SK-N-SH (cell line): ENCODE results near the gene AGO1. TPM values are rescaled to one million over a fixed set of nuclear protein-coding genes. Genes with fewer than 3 reads are reported as not detected.
A peak's percentile ranks its signal among the peaks of the same experiment; 100 is the strongest.
"Not testable (repeated sequence)": the region's sequence is repeated elsewhere in the genome, so short reads cannot be mapped to it uniquely, and the experiment has no call there.

Source experiments
- CTCF ChIA-PET: fragments of 300-600, 350-600 bp; formaldehyde crosslinking; extraction: SDS; loops from one replicate; lab custom pipeline; 2021; lab: Yijun Ruan, JAX
- POLR2A ChIA-PET: fragments of 350-600 bp; sonication (Branson Sonifier 250); formaldehyde crosslinking; extraction: SDS; loops from one replicate; lab custom pipeline; 2020; ENCODE audit warnings: antibody characterized with exemption, inconsistent platforms; lab: Yijun Ruan, JAX
- DNase-seq: peaks from one replicate; pipeline ENCODE4 v3.0.0; 2012
- H2AFZ ChIP-seq: fragments of 200-600 bp; sonication (generic); 2 replicates; pipeline ENCODE4 v1.8.1; 2016; ENCODE audit warnings: antibody characterized with exemption, mild to moderate bottlenecking, low read depth
- H3F3A ChIP-seq: fragments of 200-600 bp; sonication (generic); replicated peaks from 2 replicates; pipeline ENCODE3; 2016; ENCODE audit warnings: antibody characterized with exemption, mild to moderate bottlenecking; ENCODE audit not compliant: insufficient read depth
- H3K27ac ChIP-seq, 2 experiments: fragments of 200-500 bp in 1 of 2; fragments of 200-600 bp in 1 of 2; sonication (Bioruptor generic) in 1 of 2; sonication (generic), shearing (Covaris generic) in 1 of 2; 2 replicates each; pipeline versions ENCODE4 v1.5.1 to v1.6.1; 2014 to 2016; ENCODE audit warnings: low read depth in 2 of 2, inconsistent platforms in 1 of 2, low read length in 1 of 2, mild to moderate bottlenecking in 1 of 2, mixed read lengths in 1 of 2
- H3K27me3 ChIP-seq: fragments of 200-600 bp; sonication (generic), shearing (Covaris generic); 2 replicates; pipeline ENCODE4 v1.6.1; 2016; ENCODE audit warnings: mixed run types; ENCODE audit not compliant: insufficient read depth
- H3K36me3 ChIP-seq, 2 experiments: fragments of 200-500 bp in 1 of 2; fragments of 200-600 bp in 1 of 2; sonication (Bioruptor generic) in 1 of 2; sonication (generic) in 1 of 2; replicated peaks in 1 of 2; 2 replicates each; pipeline versions ENCODE3 to v1.5.1; 2014 to 2016; ENCODE audit warnings: low read length in 1 of 2, mild to moderate bottlenecking in 1 of 2; ENCODE audit not compliant: insufficient read depth in 2 of 2, control insufficient read depth in 1 of 2
- H3K4me1 ChIP-seq, 2 experiments: fragments of 200-500 bp in 1 of 2; fragments of 200-600 bp in 1 of 2; sonication (Bioruptor generic) in 1 of 2; sonication (generic), shearing (Covaris generic) in 1 of 2; 2 replicates each; pipeline versions ENCODE4 v1.5.1 to v1.6.1; 2014 to 2016; ENCODE audit warnings: low read depth in 1 of 2, low read length in 1 of 2, mixed run types in 1 of 2; ENCODE audit not compliant: insufficient read depth in 2 of 2, control insufficient read depth in 1 of 2
- H3K4me2 ChIP-seq: fragments of 200-600 bp; sonication (generic), shearing (Covaris generic); 2 replicates; pipeline ENCODE4 v1.6.1; 2017; ENCODE audit warnings: mixed run types
- H3K4me3 ChIP-seq, 2 experiments: fragments of 200-500 bp in 1 of 2; fragments of 200-600 bp in 1 of 2; sonication (Bioruptor generic) in 1 of 2; sonication (generic), shearing (Covaris generic) in 1 of 2; 2 replicates each; pipeline versions ENCODE4 v1.5.1 to v1.8.1; 2014 to 2016; ENCODE audit warnings: low read depth in 2 of 2, inconsistent platforms in 1 of 2, low read length in 1 of 2, mild to moderate bottlenecking in 1 of 2, mixed read lengths in 1 of 2, moderate library complexity in 1 of 2
- H3K79me2 ChIP-seq: fragments of 200-600 bp; sonication (generic); 2 replicates; pipeline ENCODE4 v1.8.1; 2017; ENCODE audit warnings: mild to moderate bottlenecking; ENCODE audit not compliant: insufficient read depth
- H3K9ac ChIP-seq: fragments of 200-600 bp; sonication (generic); 2 replicates; pipeline ENCODE4 v1.6.1; 2017; ENCODE audit warnings: mixed run types
- H3K9me2 ChIP-seq: fragments of 200-600 bp; sonication (generic); 2 replicates; pipeline ENCODE4 v1.6.1; 2017; ENCODE audit warnings: mixed run types
- H3K9me3 ChIP-seq: fragments of 200-600 bp; sonication (generic); 2 replicates; pipeline ENCODE4 v1.6.1; 2017; ENCODE audit warnings: mixed run types, mild to moderate bottlenecking, moderate library complexity
- H4K20me1 ChIP-seq: fragments of 200-600 bp; sonication (generic); 2 replicates; pipeline ENCODE4 v1.6.1; 2017; ENCODE audit warnings: mild to moderate bottlenecking, mixed run types; ENCODE audit not compliant: insufficient read depth
- TEAD4 ChIP-seq: IDR thresholded peaks from 2 replicates; pipeline ENCODE4 v1.4.0; 2012; ENCODE audit warnings: mild to moderate bottlenecking, borderline replicate concordance; ENCODE audit not compliant: insufficient read depth
- WGBS: methylation state at CpG from one replicate; pipeline ENCODE4 v1.1.6; 2017; ENCODE audit warnings: low lambda C conversion rate; 5-methylcytosine and 5-hydroxymethylcytosine counted together
- polyA plus RNA-seq, 3 experiments: library from polyadenylated mRNA; depleted of rRNA; stranded (reverse); fragments of >200 nt; gene quantifications; 2 replicates each; pipeline ENCODE4 v1.2.3, GENCODE V29; 2012
- TF ChIP-seq, protein P1 (sequence below): IDR thresholded peaks from 2 replicates; pipeline ENCODE4 v1.6.1; 2012; ENCODE audit warnings: mild to moderate bottlenecking, low read depth, low read length, moderate library complexity
- TF ChIP-seq, protein P2 (sequence below): fragments of 150-350 bp; IDR thresholded peaks from 2 replicates; pipeline ENCODE4 v1.6.1; 2017; ENCODE audit warnings: antibody characterized with exemption, low read length, low read depth, borderline replicate concordance

The AGO1 gene
- polyA plus RNA-seq, 1 of the 3 experiments (the other 2 are of a cell fraction): 7.8 TPM

DNA sequence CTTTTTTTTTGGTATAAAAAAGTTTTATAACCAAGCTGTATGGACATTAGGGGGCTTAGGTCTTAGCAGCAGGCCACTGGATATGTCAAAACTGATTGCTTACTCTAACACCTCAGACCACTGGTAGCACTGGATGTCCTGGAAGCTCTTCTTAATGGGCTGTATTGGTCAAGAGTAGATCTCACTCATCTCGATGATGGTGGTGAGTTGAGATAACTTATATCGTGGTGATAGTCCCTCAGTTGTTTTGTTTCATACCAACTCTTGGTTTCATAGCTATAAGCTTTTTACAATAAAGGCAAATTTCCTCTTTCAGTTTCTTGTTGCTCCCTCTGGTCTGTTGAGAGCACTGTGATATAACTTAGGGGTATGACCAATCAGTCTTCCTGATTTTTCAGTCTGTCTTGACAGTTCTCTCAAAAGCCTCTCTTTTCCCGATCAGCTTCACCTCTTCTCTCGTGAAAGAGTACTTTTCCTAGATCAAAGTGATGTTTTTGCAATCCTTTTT lies 9.7 kb upstream of the AGO1 start (continued):
- TF ChIP-seq, protein P1, sequence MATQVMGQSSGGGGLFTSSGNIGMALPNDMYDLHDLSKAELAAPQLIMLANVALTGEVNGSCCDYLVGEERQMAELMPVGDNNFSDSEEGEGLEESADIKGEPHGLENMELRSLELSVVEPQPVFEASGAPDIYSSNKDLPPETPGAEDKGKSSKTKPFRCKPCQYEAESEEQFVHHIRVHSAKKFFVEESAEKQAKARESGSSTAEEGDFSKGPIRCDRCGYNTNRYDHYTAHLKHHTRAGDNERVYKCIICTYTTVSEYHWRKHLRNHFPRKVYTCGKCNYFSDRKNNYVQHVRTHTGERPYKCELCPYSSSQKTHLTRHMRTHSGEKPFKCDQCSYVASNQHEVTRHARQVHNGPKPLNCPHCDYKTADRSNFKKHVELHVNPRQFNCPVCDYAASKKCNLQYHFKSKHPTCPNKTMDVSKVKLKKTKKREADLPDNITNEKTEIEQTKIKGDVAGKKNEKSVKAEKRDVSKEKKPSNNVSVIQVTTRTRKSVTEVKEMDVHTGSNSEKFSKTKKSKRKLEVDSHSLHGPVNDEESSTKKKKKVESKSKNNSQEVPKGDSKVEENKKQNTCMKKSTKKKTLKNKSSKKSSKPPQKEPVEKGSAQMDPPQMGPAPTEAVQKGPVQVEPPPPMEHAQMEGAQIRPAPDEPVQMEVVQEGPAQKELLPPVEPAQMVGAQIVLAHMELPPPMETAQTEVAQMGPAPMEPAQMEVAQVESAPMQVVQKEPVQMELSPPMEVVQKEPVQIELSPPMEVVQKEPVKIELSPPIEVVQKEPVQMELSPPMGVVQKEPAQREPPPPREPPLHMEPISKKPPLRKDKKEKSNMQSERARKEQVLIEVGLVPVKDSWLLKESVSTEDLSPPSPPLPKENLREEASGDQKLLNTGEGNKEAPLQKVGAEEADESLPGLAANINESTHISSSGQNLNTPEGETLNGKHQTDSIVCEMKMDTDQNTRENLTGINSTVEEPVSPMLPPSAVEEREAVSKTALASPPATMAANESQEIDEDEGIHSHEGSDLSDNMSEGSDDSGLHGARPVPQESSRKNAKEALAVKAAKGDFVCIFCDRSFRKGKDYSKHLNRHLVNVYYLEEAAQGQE: no peak

DNA sequence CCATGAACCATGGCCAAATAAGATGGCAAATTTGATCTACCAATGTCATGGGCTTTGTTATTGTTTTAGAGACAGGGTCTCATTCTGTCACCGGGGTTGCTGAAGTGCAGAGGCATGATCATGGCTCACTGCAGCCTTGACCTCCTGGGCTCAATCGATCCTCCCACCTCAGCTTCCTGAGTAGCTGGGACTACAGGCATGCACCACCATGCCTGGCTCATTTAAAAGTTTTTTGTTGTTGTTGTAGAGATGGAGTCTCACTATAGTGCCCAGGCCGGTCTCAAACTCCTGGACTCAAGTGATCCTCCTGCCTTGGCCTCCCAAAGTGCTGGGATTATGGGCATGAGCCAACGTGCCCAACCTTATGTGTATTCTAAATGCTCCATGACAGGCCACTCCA lies 8.9 kb upstream of the AGO1 start:
- H4K20me1 ChIP-seq, POLR2A ChIA-PET, H3F3A ChIP-seq, H3K9ac ChIP-seq, H3K36me3 ChIP-seq, H3K27ac ChIP-seq, DNase-seq, H3K4me3 ChIP-seq, H3K79me2 ChIP-seq, H3K27me3 ChIP-seq, H3K9me2 ChIP-seq, H3K9me3 ChIP-seq, H3K4me1 ChIP-seq, H3K4me2 ChIP-seq, H2AFZ ChIP-seq: not testable (repeated sequence)
- WGBS: 67% methylated on average over 4 of the region's 4 CpGs
- CTCF ChIA-PET: interaction anchor here (1.1 to 3.4 kb wide), 2 partner anchors 9 kb away, joined by 3 to 24 read pairs; partner anchors contain the start of gene AGO1

DNA sequence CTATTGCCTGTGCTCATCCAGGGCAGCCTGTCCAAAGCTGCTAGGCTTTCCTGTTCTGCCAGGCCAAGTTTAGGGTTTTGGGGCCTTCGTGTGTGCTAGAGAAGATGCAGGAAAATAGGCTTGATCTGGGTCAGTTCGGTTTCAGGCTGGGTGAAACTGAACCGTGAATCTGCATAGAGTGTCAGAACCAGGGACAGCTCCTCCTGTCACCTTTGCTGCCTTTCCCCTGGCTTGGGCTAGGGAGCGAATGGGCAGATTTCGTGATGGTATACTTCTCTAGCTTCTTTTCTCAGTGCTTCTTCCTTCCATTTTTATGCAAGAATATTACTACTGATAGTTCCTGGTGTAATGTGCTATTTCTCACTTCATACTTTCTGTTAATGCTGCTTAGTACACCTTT lies 6.0 kb upstream of the AGO1 start:
- H3K79me2 ChIP-seq: no peaks in the 10 kb centered on the region
- no peak for DNase-seq
- CTCF ChIA-PET: no interaction called here
- no peak overlapping the region for H2AFZ ChIP-seq
- no peaks in the 10 kb centered on the region for H4K20me1 ChIP-seq
- H3K4me2 ChIP-seq: no peak overlapping the region
- no peaks in the 10 kb centered on the region for H3K27me3 ChIP-seq
- no peaks in the 10 kb centered on the region for H3K36me3 ChIP-seq
- H3K27ac ChIP-seq: no peak overlapping the region
- no peak for TF ChIP-seq TEAD4
- TF ChIP-seq, protein P2, sequence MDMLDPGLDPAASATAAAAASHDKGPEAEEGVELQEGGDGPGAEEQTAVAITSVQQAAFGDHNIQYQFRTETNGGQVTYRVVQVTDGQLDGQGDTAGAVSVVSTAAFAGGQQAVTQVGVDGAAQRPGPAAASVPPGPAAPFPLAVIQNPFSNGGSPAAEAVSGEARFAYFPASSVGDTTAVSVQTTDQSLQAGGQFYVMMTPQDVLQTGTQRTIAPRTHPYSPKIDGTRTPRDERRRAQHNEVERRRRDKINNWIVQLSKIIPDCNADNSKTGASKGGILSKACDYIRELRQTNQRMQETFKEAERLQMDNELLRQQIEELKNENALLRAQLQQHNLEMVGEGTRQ: no peak
- TF ChIP-seq, protein P1: peak; percentile 97
- H3K4me3 ChIP-seq: no peak overlapping the region
- H3K4me1 ChIP-seq: no peaks in the 10 kb centered on the region
- no peaks in the 10 kb centered on the region for H3K9me3 ChIP-seq
- POLR2A ChIA-PET: no interaction called here
- no peaks in the 10 kb centered on the region for H3F3A ChIP-seq
- H3K9me2 ChIP-seq: no peaks in the 10 kb centered on the region
- WGBS: 49% methylated on average over 5 of the region's 5 CpGs
- no peak overlapping the region for H3K9ac ChIP-seq
